Endothelial cell (in vitro differentiated cells): ENCODE results near the gene RBFOX2. TPM values are rescaled to one million over a fixed set of nuclear protein-coding genes. Genes with fewer than 3 reads are reported as not detected.
"Not testable (repeated sequence)": the region's sequence is repeated elsewhere in the genome, so short reads cannot be mapped to it uniquely, and the experiment has no call there.

Experiments
- DNase-seq: peaks from one replicate; pipeline ENCODE4 v3.0.0; 2021; ENCODE audit warnings: low spot score
- H3K27ac Mint-ChIP-seq: one replicate; pipeline ENCODE4 v1.8.0; 2021; ENCODE audit warnings: mixed read lengths, inconsistent platforms; ENCODE audit not compliant: unreplicated experiment
- H3K27me3 Mint-ChIP-seq: one replicate; pipeline ENCODE4 v1.8.0; 2021; ENCODE audit warnings: mild to moderate bottlenecking, moderate library complexity, mixed read lengths, inconsistent platforms; ENCODE audit not compliant: unreplicated experiment
- H3K36me3 Mint-ChIP-seq: one replicate; pipeline ENCODE4 v1.8.0; 2021; ENCODE audit warnings: mild to moderate bottlenecking, low read depth, mixed read lengths, inconsistent platforms; ENCODE audit not compliant: unreplicated experiment
- H3K4me1 Mint-ChIP-seq: one replicate; pipeline ENCODE4 v1.8.0; 2021; ENCODE audit warnings: mild to moderate bottlenecking, mixed read lengths, inconsistent platforms; ENCODE audit not compliant: unreplicated experiment
- H3K4me3 Mint-ChIP-seq: one replicate; pipeline ENCODE4 v1.8.0; 2021; ENCODE audit warnings: mild to moderate bottlenecking, mixed read lengths, inconsistent platforms; ENCODE audit not compliant: unreplicated experiment
- H3K9me3 Mint-ChIP-seq: one replicate; pipeline ENCODE4 v1.8.0; 2021; ENCODE audit warnings: mixed read lengths, inconsistent platforms; ENCODE audit not compliant: unreplicated experiment
- CTCF ChIP-seq: fragments of 200-600 bp; sonication (generic); IDR thresholded peaks from one replicate; pipeline ENCODE4 v1.5.0; 2021; ENCODE audit warnings: antibody characterized with exemption; ENCODE audit not compliant: unreplicated experiment
- total RNA-seq: library from RNA; stranded (reverse); fragmentation: NEBNext Ultra II Directional; extraction: Animal tissue kit (Norgen Biotek cat#: 25700); gene quantifications from one replicate; pipeline ENCODE4 v1.2.1, GENCODE V29; 2021; ENCODE audit not compliant: unreplicated experiment

RBFOX2 gene
- total RNA-seq, 1 donor from 2014 or later = 228 TPM

GRCh38 chr22:36052505-36052941 lies 23.9 kb upstream of the RBFOX2 start:
- no peak for DNase-seq
- Mint-ChIP-seq H3K9me3 (no peaks in the 10 kb centered on the region), H3K27me3 (peaks cover 2% of the 10 kb centered on the region), H3K4me3 (no peak overlapping the region), H3K4me1 (no peaks in the 10 kb centered on the region), H3K27ac (no peak overlapping the region), H3K36me3 (no peaks in the 10 kb centered on the region)
- TF ChIP-seq CTCF = no peak

- Mint-ChIP-seq H3K27ac (no peak overlapping the region), H3K36me3 (no peaks in the 10 kb centered on the region), H3K9me3 (no peaks in the 10 kb centered on the region), H3K27me3 (peaks cover 4% of the 10 kb centered on the region), H3K4me3 (no peak overlapping the region), H3K4me1 (no peaks in the 10 kb centered on the region)
- DNase-seq = no peak
- no peak for TF ChIP-seq CTCF
Measured at GRCh38 chr22:36049678-36049997, 21.0 kb upstream of the RBFOX2 start.

GRCh38 chr22:36048911-36049677 lies 20.5 kb upstream of the RBFOX2 start:
- H3K9me3 Mint-ChIP-seq = no peaks in the 10 kb centered on the region
- TF ChIP-seq CTCF = no peak
- no peak overlapping the region for H3K4me3 Mint-ChIP-seq
- no peaks in the 10 kb centered on the region for H3K36me3 Mint-ChIP-seq
- peaks cover 8% of the 10 kb centered on the region for H3K27me3 Mint-ChIP-seq
- no peak for DNase-seq
- H3K4me1 Mint-ChIP-seq = no peaks in the 10 kb centered on the region
- H3K27ac Mint-ChIP-seq = no peak overlapping the region

- H3K9me3 Mint-ChIP-seq, H3K4me3 Mint-ChIP-seq: not testable (repeated sequence)
- H3K27me3 Mint-ChIP-seq = peaks cover 12% of the 10 kb centered on the region
Measured at GRCh38 chr22:36044517-36044916, 15.9 kb upstream of the RBFOX2 start.

GRCh38 chr22:36042240-36042639 lies 13.6 kb upstream of the RBFOX2 start:
- peaks cover 14% of the 10 kb centered on the region for H3K4me1 Mint-ChIP-seq
- no peaks in the 10 kb centered on the region for H3K9me3 Mint-ChIP-seq
- peaks cover 12% of the 10 kb centered on the region for H3K27me3 Mint-ChIP-seq
- H3K36me3 Mint-ChIP-seq = peaks cover 5% of the 10 kb centered on the region
- peak overlapping the region; percentile 13 for H3K27ac Mint-ChIP-seq
- TF ChIP-seq CTCF = no peak
- no peak overlapping the region for H3K4me3 Mint-ChIP-seq
- no peak for DNase-seq

More at GRCh38 chr22:36044517-36044916, 15.9 kb upstream of the RBFOX2 start:
- H3K27ac Mint-ChIP-seq, H3K36me3 Mint-ChIP-seq, DNase-seq: not testable (repeated sequence)
- peaks cover 14% of the 10 kb centered on the region for H3K4me1 Mint-ChIP-seq
